NT2/D1 (cell line): ENCODE data around the gene RAB22A.

Source experiments
- DNase-seq: peaks from one replicate; pipeline ENCODE4 v3.0.0-alpha.2; 2011; ENCODE audit warnings: low read depth, low spot score
- H3K27me3 ChIP-seq: 2 replicates; pipeline ENCODE4 v1.6.0; 2011; ENCODE audit warnings: mild to moderate bottlenecking; ENCODE audit not compliant: insufficient read length, insufficient read depth
- H3K36me3 ChIP-seq: 2 replicates; pipeline ENCODE4 v1.6.1; 2011; ENCODE audit warnings: mild to moderate bottlenecking, low read length, mixed read lengths; ENCODE audit not compliant: insufficient read depth, insufficient read length
- H3K4me1 ChIP-seq: 2 replicates; pipeline ENCODE4 v1.5.1; 2011; ENCODE audit not compliant: insufficient read depth, insufficient read length
- H3K4me3 ChIP-seq: 2 replicates; pipeline ENCODE4 v1.5.1; 2011; ENCODE audit warnings: low read depth; ENCODE audit not compliant: insufficient read length
- H3K9ac ChIP-seq: 2 replicates; pipeline ENCODE4 v1.6.0; 2011; ENCODE audit warnings: low read depth; ENCODE audit not compliant: insufficient read length
- H3K9me3 ChIP-seq: 2 replicates; pipeline ENCODE4 v1.5.1; 2011; ENCODE audit warnings: mild to moderate bottlenecking, low read length; ENCODE audit not compliant: insufficient read depth
- SUZ12 ChIP-seq: IDR thresholded peaks from 2 replicates; pipeline ENCODE4 v1.6.1; 2011; ENCODE audit not compliant: insufficient read length, insufficient read depth; ENCODE audit errors: extremely low read depth
- YY1 ChIP-seq: IDR thresholded peaks from 2 replicates; pipeline ENCODE4 v1.6.1; 2011; ENCODE audit not compliant: insufficient read length, insufficient read depth
- ZNF274 ChIP-seq: IDR thresholded peaks from 2 replicates; pipeline ENCODE4 v1.6.1; 2011; ENCODE audit warnings: mild to moderate bottlenecking, low read depth, low read length

The RAB22A gene

DNA sequence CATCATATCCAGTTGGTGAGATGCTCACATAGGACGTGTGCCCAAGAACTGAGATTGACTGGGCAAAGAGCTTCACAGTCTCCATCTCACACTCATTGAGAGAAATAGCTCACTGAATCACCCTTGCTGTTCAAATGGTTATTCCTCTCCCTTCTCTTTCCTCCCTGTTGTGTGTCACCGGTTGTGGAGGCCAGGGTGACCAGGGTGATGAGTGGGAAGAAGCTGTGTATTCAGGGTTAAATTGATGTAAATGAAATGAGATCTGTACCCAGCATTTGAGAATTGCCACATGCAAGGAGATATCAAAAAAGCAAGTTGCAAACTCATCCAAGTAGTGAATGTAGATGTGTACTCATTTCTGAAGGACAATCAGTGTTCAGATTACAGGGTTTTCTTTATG lies 43.0 kb downstream of the RAB22A start:
- Histone ChIP-seq H3K36me3 (peaks cover 29% of the 10 kb centered on the region), H3K9me3 (no peaks in the 10 kb centered on the region), H3K27me3 (no peaks in the 10 kb centered on the region), H3K9ac (no peak overlapping the region), H3K4me3 (no peak overlapping the region), H3K4me1 (no peaks in the 10 kb centered on the region)
- no peak for DNase-seq
- no peak for TF ChIP-seq YY1
- TF ChIP-seq ZNF274: no peak
- TF ChIP-seq SUZ12: no peak

DNA sequence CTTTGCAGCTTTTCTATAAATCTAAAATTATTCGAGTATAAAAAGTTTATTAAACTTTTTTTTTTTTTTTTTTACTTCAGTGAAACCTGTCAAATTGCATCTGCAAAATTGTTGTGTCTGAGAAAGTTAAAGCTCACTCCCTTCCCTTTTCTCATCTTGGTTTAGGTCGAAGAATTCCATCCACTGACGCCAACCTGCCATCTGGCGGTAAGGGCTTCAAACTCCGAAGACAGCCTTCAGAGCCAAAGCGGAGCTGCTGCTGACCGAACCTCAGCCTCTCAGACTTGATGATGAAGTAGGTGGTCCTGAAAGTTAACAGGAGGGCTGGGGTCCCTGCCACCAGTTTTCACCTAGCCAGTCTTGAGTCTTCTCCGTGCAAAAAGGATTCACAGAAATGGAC lies 49.9 kb downstream of the RAB22A start:
- TF ChIP-seq ZNF274 (no peak), SUZ12 (no peak), YY1 (no peak)
- no peak overlapping the region for H3K9ac ChIP-seq
- DNase-seq: no peak
- peaks cover 46% of the 10 kb centered on the region for H3K36me3 ChIP-seq
- H3K9me3 ChIP-seq: no peaks in the 10 kb centered on the region
- H3K27me3 ChIP-seq: no peaks in the 10 kb centered on the region
- H3K4me3 ChIP-seq: no peak overlapping the region
- H3K4me1 ChIP-seq: peaks cover 2% of the 10 kb centered on the region

DNA sequence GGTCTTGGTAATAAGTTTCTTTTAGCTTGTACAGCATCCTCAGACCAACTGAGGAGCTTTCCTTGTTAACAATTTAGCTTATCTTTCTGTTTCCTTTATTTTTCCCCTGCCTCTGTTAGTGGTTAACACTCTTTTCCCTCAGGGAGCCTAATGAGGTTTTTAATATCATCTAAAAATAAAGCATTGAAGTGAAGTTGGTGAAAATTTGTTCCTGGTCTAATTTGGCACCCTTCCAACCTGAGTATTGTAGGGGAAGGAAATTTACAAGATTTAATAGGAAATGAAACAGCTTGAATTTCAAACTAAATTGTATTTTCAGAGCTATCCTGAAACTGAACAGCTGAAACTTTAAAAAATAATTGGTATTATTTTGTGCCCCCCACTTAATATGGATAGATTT lies 51.4 kb downstream of the RAB22A start:
- Histone ChIP-seq H3K27me3 (no peaks in the 10 kb centered on the region), H3K9ac (no peak overlapping the region), H3K4me3 (no peak overlapping the region), H3K36me3 (peaks cover 34% of the 10 kb centered on the region), H3K9me3 (no peaks in the 10 kb centered on the region), H3K4me1 (peaks cover 2% of the 10 kb centered on the region)
- TF ChIP-seq YY1: no peak
- DNase-seq: no peak

DNA sequence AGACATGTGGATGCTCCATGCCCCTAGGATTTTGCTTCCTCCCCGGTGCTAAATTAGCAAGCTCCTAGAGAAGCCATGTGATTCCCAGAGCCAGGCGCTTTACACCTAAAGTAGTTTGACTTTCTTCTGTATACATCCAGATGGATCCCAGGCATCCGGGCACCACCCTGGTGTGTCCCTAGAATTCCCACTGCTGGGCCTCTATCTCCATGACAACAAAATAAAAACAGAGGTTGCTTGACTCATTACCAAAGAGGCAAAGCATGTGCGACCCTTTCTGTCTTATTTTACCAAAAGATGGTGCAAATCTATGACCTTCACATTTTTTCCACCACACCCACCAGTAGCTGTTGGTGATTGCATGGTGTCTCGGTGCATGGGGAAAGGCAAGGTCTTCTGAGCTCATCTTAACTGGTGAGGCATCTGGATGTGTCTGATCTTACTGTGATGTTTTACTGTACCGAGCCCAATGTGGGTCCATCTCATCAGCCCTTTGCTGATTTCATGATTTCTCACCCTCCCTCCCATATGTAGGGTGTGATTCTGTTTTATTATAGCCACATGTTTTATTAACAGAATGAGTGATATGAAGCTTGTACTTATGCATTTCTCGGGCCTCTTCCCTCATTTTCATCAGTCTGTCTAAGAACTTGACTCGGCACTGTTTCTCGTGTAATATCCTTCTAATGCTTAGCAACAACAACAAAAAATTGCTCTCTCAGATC lies 52.1 kb downstream of the RAB22A start:
- no peak overlapping the region for H3K9ac ChIP-seq
- H3K27me3 ChIP-seq: no peaks in the 10 kb centered on the region
- no peaks in the 10 kb centered on the region for H3K9me3 ChIP-seq
- no peak for TF ChIP-seq YY1
- no peak for TF ChIP-seq SUZ12
- H3K36me3 ChIP-seq: peaks cover 30% of the 10 kb centered on the region
- no peak overlapping the region for H3K4me3 ChIP-seq
- no peak for DNase-seq
- peaks cover 2% of the 10 kb centered on the region for H3K4me1 ChIP-seq

DNA sequence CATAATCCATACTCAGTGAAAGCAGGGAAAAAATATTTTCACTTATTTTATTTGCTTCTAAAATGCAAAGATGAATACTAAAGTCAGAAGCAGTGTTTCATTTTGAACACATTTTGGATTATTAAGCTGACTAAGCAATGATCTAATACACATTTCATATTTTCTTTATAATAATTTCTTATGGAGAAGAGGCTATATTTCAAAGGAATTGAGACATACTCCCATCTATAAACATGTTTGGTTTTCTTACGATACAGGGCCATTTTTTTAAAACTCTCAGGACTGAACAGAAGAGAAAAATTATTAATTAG lies 52.6 kb downstream of the RAB22A start:
- no peak for TF ChIP-seq SUZ12
- no peak for TF ChIP-seq ZNF274
- TF ChIP-seq YY1: no peak
- Histone ChIP-seq H3K36me3 (peaks cover 29% of the 10 kb centered on the region), H3K9me3 (no peaks in the 10 kb centered on the region), H3K4me3 (no peak overlapping the region), H3K9ac (no peak overlapping the region), H3K27me3 (no peaks in the 10 kb centered on the region), H3K4me1 (peaks cover 2% of the 10 kb centered on the region)
- DNase-seq: no peak

DNA sequence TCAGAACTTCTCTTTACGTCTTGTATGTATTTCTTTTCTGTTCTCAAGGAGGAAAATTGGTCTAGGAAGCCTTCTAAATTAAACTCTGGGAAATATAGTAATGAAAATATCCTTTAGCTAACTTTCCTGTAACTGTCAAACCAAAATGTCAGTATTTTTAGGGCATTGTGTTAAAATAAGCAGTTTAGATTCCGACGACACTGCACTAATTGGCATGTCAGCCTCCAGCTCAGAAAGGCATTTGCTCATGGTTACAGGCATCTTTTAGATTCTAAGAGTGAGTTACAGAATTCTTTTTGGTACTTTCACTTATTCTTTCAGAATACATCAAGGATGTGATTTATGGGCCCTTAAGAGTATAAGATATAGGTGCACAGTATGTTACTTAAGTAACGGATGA lies 53.5 kb downstream of the RAB22A start:
- no peaks in the 10 kb centered on the region for H3K27me3 ChIP-seq
- H3K9ac ChIP-seq: no peak overlapping the region
- H3K36me3 ChIP-seq: peaks cover 25% of the 10 kb centered on the region
- peaks cover 2% of the 10 kb centered on the region for H3K4me1 ChIP-seq
- H3K9me3 ChIP-seq: no peaks in the 10 kb centered on the region
- H3K4me3 ChIP-seq: no peak overlapping the region
- no peak for DNase-seq
- TF ChIP-seq SUZ12 (no peak), ZNF274 (no peak), YY1 (no peak)

DNA sequence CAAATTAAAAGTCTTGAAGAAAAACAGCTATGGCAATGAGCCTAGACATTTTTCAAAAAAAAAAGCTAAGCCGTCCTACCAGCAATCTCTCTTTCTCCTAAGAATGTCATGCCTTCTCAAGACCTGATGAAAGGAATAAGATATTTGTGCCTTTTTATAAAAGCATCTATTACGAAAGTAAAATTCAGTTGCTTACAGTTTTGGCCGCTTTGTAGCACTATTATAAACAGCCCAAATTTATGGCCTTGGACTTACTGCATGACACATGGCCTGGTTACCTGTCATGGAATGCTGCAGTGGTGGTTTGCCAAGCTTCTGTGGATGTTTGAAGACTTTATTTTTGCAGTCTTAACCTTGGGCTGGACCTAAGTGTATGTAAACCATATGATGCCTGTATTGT lies 57.4 kb downstream of the RAB22A start:
- H3K27me3 ChIP-seq: no peaks in the 10 kb centered on the region
- H3K9ac ChIP-seq: no peak overlapping the region
- no peaks in the 10 kb centered on the region for H3K4me1 ChIP-seq
- no peak for DNase-seq
- no peaks in the 10 kb centered on the region for H3K9me3 ChIP-seq
- peaks cover 4% of the 10 kb centered on the region for H3K36me3 ChIP-seq
- no peak overlapping the region for H3K4me3 ChIP-seq
- TF ChIP-seq SUZ12 (no peak), ZNF274 (no peak), YY1 (no peak)
